HL-60 (cell line): ENCODE measurements around the gene EFNA2.

Experiments used
- DNase-seq, 2 experiments: peaks; one replicate each; pipeline ENCODE4 v3.0.0-alpha.2; 2010 to 2020; ENCODE audit warnings: low read depth in 1 of 2, low spot score in 1 of 2
- H3K27ac ChIP-seq: fragments of 250-450 bp; sonication (Bioruptor Pico); replicated peaks from 2 replicates; pipeline ENCODE4 v1.5.1; 2020; ENCODE audit warnings: mild to moderate bottlenecking, moderate library complexity
- H3K27me3 ChIP-seq: fragments of 250-450 bp; sonication (Bioruptor Pico); 2 replicates; pipeline ENCODE4 v1.5.1; 2021; ENCODE audit warnings: mild to moderate bottlenecking, moderate library complexity; ENCODE audit not compliant: insufficient read depth, poor library complexity, severe bottlenecking
- H3K4me3 ChIP-seq: replicated peaks from 2 replicates; pipeline ENCODE4 v1.5.1; 2011; ENCODE audit warnings: mild to moderate bottlenecking, control low read depth, low read length; ENCODE audit not compliant: insufficient read depth
- CTCF ChIP-seq: IDR thresholded peaks from one replicate; pipeline ENCODE4 v1.5.1; 2011; ENCODE audit warnings: low read length, control low read depth, inconsistent platforms; ENCODE audit not compliant: insufficient read depth
- GABPA ChIP-seq: IDR thresholded peaks from 2 replicates; pipeline ENCODE4 v1.6.1; 2012; ENCODE audit warnings: low read depth
- POLR2AphosphoS5 ChIP-seq: IDR thresholded peaks from 2 replicates; pipeline ENCODE4 v1.6.1; 2012; ENCODE audit warnings: low read depth
- REST ChIP-seq: IDR thresholded peaks from 2 replicates; pipeline ENCODE4 v1.6.1; 2012; ENCODE audit warnings: low read depth; ENCODE audit not compliant: insufficient replicate concordance
- SPI1 ChIP-seq: IDR thresholded peaks from 2 replicates; pipeline ENCODE4 v1.6.1; 2012; ENCODE audit warnings: low read depth, mild to moderate bottlenecking, borderline replicate concordance

Gene EFNA2

GRCh38 chr19:1274852-1275259 is 10.8 kb upstream of the EFNA2 start:
- DNase-seq = peak in 1 of 2 experiments; percentile 34
- H3K27ac ChIP-seq = peak overlapping the region; percentile 100
- H3K4me3 ChIP-seq = peak overlapping the region; percentile 61
- H3K27me3 ChIP-seq = no peaks in the 10 kb centered on the region
- peak; percentile 43 for TF ChIP-seq POLR2AphosphoS5
- TF ChIP-seq REST = no peak

GRCh38 chr19:1275260-1275975 is 10.3 kb upstream of the EFNA2 start, which contains the start of gene FAM174C:
Gene FAM174C, plus strand, starts transcription at chr19:1275530. Its CDS starts 20 bp downstream, at chr19:1275550.
- peak within 1 kb of the TSS; percentile 100 for H3K27ac ChIP-seq
- H3K4me3 ChIP-seq = peak within 1 kb of the TSS; percentile 74
- TF ChIP-seq GABPA (no peak), POLR2AphosphoS5 (peak; percentile 66)
- peak; percentile 96 to 98 for DNase-seq
- H3K27me3 ChIP-seq = no peaks in the 10 kb centered on the region

- no peak for TF ChIP-seq GABPA
- TF ChIP-seq SPI1 = no peak
- no peak for TF ChIP-seq CTCF
- TF ChIP-seq POLR2AphosphoS5 = no peak
- TF ChIP-seq REST = no peak
- no peak for DNase-seq
- Histone ChIP-seq H3K27me3 (no peaks in the 10 kb centered on the region), H3K4me3 (peak overlapping the region; percentile 74), H3K27ac (peak overlapping the region; percentile 89)
Observed at GRCh38 chr19:1275976-1276627, 9.6 kb upstream of the EFNA2 start.

GRCh38 chr19:1276628-1277022 is 9.0 kb upstream of the EFNA2 start:
- H3K27me3 ChIP-seq = no peaks in the 10 kb centered on the region
- H3K27ac ChIP-seq = peak overlapping the region; percentile 89
- no peak for TF ChIP-seq GABPA
- no peak for TF ChIP-seq SPI1
- TF ChIP-seq POLR2AphosphoS5 = 0 out of 2 replicates have a peak, but pooled peaks have one; percentile 12
- TF ChIP-seq REST = no peak
- TF ChIP-seq CTCF = no peak
- no peak for DNase-seq
- H3K4me3 ChIP-seq = peak overlapping the region; percentile 74
